T-helper 2 cell treated with Interferon-gamma antibody and Interleukin-4, amounts not matched to agents 5 μg/mL and 100 μg/mL, for 36 hours (primary cell): Measurements from ENCODE around the gene CEACAM3.
"Not testable (repeated sequence)": the region's sequence is repeated elsewhere in the genome, so short reads cannot be mapped to it uniquely, and the experiment has no call there.

Experiments
- DNase-seq: peaks from one replicate; pipeline ENCODE4 v3.0.0; 2021; ENCODE audit warnings: low spot score
- H3K27ac Mint-ChIP-seq: one replicate; pipeline ENCODE4 v1.8.0; 2021; ENCODE audit warnings: mild to moderate bottlenecking, mixed read lengths
- H3K27me3 Mint-ChIP-seq: one replicate; pipeline ENCODE4 v1.8.0; 2021; ENCODE audit warnings: low read depth, mixed read lengths
- H3K36me3 Mint-ChIP-seq: one replicate; pipeline ENCODE4 v1.8.0; 2021; ENCODE audit warnings: low read depth, mixed read lengths
- H3K4me1 Mint-ChIP-seq: one replicate; pipeline ENCODE4 v1.8.0; 2021; ENCODE audit warnings: low read depth, mixed read lengths
- H3K4me3 Mint-ChIP-seq: one replicate; pipeline ENCODE4 v1.8.0; 2022; ENCODE audit warnings: mild to moderate bottlenecking, moderate library complexity, mixed read lengths
- H3K9me3 Mint-ChIP-seq: one replicate; pipeline ENCODE4 v1.8.0; 2021; ENCODE audit warnings: mixed read lengths

Gene CEACAM3

DNA sequence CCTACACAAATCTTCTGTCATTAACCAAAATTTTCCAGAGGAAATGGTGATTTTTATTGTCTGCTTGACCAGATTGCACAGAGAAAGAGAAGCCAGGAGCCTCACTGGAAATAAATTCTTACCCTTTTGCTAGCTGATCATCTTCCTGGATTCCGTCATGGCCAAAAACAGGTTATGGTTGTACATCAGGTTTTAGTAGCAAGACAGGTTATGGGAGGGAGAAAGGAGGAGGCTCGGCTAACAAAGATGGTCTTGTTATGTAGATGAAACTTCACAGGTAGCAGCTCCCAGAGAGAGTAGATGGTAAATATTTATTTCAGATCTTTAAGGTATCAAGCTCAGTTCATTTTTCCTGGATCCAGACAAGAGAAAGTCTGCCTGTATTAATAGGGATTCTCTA lies 19.7 kb upstream of the CEACAM3 start:
- H3K4me3 Mint-ChIP-seq = no peak overlapping the region
- peaks cover 68% of the 10 kb centered on the region for H3K27me3 Mint-ChIP-seq
- peaks cover 23% of the 10 kb centered on the region for H3K4me1 Mint-ChIP-seq
- no peaks in the 10 kb centered on the region for H3K9me3 Mint-ChIP-seq
- no peaks in the 10 kb centered on the region for H3K36me3 Mint-ChIP-seq
- no peak for DNase-seq
- H3K27ac Mint-ChIP-seq = no peak overlapping the region

DNA sequence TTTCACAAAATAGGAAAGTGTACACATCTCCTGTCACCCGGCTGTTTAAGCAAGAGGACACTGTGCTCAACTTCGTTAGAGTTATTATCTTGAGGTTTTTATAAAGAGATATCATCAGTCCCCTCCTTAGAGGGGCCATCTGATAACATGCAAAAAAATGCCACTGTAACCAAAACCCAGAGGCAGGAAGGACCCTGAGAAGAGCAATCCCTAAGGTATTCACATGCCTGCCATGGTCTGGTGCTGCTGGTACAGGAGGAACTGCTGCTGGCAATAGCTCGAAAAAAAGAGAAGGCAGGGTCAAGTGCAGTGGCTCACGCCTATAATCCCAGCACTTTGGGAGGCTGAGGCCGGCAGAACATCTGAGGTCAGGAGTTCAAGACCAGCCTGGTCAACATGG lies 12.8 kb upstream of the CEACAM3 start:
- H3K36me3 Mint-ChIP-seq = no peaks in the 10 kb centered on the region
- peaks cover 52% of the 10 kb centered on the region for H3K27me3 Mint-ChIP-seq
- no peak overlapping the region for H3K4me3 Mint-ChIP-seq
- no peak overlapping the region for H3K27ac Mint-ChIP-seq
- H3K4me1 Mint-ChIP-seq = peaks cover 14% of the 10 kb centered on the region
- no peaks in the 10 kb centered on the region for H3K9me3 Mint-ChIP-seq
- no peak for DNase-seq

DNA sequence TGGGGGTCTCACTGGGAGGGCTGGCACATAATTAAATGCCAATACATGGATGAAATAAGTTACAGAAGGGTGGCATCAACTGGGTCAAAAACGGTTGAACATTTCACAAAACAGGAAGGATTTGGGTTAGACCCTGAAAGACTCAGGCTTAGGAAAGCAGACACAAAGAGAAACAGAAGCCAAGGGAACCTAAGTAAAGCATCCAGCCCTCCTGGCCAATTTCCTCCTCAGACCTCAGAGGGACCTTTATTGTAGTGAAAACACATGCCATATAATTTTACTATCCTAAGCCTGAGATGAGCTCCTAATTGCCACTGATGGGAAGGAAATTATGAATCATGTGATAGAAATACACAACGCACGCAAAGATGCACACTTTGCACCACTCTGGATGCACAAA lies 12.1 kb upstream of the CEACAM3 start:
- Mint-ChIP-seq H3K9me3 (no peaks in the 10 kb centered on the region), H3K36me3 (no peaks in the 10 kb centered on the region), H3K27me3 (peaks cover 47% of the 10 kb centered on the region), H3K4me1 (peaks cover 14% of the 10 kb centered on the region), H3K27ac (no peak overlapping the region), H3K4me3 (no peak overlapping the region)
- DNase-seq = no peak

DNA sequence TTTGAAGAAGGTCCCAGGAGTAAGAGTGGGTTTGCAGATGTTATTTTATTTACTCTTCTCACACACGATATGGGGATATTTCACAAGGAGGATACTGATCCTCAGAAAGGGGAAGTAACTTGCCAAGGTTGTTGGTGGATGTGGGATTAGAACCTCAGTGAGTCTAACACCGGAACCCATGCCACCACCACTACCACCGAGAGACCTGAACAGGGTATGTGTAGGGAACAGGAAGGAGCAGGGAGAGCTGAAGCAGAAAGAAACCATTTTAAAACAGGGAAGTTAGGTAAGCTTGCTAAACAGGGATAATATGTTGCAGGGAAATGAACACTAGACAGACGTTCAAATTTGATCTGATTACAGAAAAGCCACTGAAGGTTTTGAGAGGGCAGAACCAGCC lies 11.6 kb upstream of the CEACAM3 start:
- Mint-ChIP-seq H3K27ac (no peak overlapping the region), H3K4me3 (peak overlapping the region; percentile 30), H3K9me3 (no peaks in the 10 kb centered on the region), H3K36me3 (no peaks in the 10 kb centered on the region), H3K4me1 (peaks cover 14% of the 10 kb centered on the region), H3K27me3 (peaks cover 44% of the 10 kb centered on the region)
- no peak for DNase-seq

DNA sequence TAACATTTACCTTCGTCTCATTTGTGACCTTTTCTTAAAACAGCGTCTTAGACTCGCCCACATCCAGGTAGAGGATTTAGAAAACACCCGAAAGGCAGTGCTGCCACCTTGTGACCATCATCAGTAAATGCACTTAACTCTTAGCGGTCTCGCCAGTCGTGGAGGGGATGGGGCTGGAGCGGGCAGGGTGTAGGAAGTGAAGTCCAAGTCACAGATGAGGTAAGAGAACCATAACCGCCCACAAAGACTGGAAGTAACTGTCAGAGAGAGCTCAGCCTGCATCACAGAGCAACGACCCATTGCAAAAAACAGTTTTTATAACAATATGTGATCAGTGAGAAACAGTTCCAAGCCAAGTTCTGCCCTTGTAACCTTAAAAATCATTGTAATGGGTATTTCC lies 10.7 kb upstream of the CEACAM3 start:
- Mint-ChIP-seq H3K27me3 (peaks cover 41% of the 10 kb centered on the region), H3K4me3 (no peak overlapping the region)

DNA sequence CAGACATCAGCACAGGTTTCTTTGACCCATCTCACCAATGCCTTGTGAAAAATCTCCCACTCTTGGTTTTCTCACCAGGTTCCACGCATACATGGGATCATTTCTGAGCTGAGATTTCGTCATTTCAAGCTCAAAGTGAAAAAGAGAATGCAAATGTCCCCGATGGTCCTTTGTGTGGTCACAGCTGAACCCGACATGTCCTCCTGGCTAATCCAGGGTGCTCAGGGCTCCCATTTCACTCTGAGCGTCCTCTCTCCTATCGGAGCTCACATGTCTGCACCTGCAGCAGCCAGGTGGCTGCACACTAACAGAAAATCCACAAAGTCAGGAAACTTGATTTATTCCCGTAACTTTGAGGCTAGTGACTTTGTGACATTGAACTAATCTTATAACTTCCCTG lies 9.3 kb upstream of the CEACAM3 start:
- H3K27ac Mint-ChIP-seq = no peak overlapping the region
- H3K27me3 Mint-ChIP-seq = peaks cover 36% of the 10 kb centered on the region
- H3K9me3 Mint-ChIP-seq = no peaks in the 10 kb centered on the region
- DNase-seq = no peak
- peaks cover 14% of the 10 kb centered on the region for H3K4me1 Mint-ChIP-seq
- no peaks in the 10 kb centered on the region for H3K36me3 Mint-ChIP-seq
- no peak overlapping the region for H3K4me3 Mint-ChIP-seq

More for the DNA sequence above, 10.7 kb upstream of the CEACAM3 start:
- H3K36me3 Mint-ChIP-seq = no peaks in the 10 kb centered on the region
- DNase-seq = peak; percentile 64
- peaks cover 14% of the 10 kb centered on the region for H3K4me1 Mint-ChIP-seq
- no peaks in the 10 kb centered on the region for H3K9me3 Mint-ChIP-seq
- peak overlapping the region; percentile 31 for H3K27ac Mint-ChIP-seq

DNA sequence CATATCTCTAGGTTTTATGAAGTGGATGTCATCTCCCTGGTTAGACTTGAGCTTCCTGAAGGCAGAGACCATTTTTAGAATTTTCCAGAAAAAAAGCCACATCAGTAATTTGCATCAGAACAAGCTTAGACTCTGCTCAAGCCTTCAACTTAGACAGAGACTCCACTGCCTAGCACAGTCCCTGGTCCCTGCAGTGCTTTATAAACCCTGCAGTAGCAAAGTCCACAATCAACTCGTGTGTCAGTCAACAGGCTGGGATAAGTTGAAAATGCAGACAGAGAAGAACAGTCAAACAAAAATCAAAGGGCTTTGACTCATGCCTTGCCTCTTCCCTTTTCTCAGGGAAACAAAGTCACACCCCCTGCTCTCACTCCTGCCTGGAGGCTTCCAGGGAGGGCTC lies 7.9 kb upstream of the CEACAM3 start:
- H3K27ac Mint-ChIP-seq, H3K36me3 Mint-ChIP-seq, H3K4me3 Mint-ChIP-seq, H3K9me3 Mint-ChIP-seq, DNase-seq: not testable (repeated sequence)
- H3K4me1 Mint-ChIP-seq = peaks cover 18% of the 10 kb centered on the region
- peaks cover 39% of the 10 kb centered on the region for H3K27me3 Mint-ChIP-seq

DNA sequence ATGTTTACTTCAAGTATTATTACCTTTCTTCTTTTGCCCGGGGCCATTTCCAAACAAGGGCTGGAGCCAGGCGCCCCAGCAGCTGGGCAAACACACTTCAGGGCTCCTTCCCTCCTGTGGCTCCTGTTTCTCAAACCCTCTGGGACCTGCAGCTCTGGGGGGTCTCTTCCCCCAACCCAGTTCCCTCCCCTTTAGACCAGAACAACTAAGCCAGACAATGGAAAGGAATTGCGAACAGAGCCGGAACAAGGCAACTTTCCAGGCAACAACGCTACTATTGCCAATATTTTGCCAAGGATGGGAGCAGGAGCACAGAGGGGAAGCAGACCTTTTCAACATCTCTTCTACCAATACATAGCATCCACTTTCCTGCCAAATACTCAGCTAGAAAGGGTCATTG lies 7.3 kb upstream of the CEACAM3 start:
- not testable (repeated sequence) for H3K27ac Mint-ChIP-seq, H3K36me3 Mint-ChIP-seq, H3K4me3 Mint-ChIP-seq, DNase-seq, H3K9me3 Mint-ChIP-seq
- peaks cover 39% of the 10 kb centered on the region for H3K27me3 Mint-ChIP-seq
- H3K4me1 Mint-ChIP-seq = peaks cover 18% of the 10 kb centered on the region

DNA sequence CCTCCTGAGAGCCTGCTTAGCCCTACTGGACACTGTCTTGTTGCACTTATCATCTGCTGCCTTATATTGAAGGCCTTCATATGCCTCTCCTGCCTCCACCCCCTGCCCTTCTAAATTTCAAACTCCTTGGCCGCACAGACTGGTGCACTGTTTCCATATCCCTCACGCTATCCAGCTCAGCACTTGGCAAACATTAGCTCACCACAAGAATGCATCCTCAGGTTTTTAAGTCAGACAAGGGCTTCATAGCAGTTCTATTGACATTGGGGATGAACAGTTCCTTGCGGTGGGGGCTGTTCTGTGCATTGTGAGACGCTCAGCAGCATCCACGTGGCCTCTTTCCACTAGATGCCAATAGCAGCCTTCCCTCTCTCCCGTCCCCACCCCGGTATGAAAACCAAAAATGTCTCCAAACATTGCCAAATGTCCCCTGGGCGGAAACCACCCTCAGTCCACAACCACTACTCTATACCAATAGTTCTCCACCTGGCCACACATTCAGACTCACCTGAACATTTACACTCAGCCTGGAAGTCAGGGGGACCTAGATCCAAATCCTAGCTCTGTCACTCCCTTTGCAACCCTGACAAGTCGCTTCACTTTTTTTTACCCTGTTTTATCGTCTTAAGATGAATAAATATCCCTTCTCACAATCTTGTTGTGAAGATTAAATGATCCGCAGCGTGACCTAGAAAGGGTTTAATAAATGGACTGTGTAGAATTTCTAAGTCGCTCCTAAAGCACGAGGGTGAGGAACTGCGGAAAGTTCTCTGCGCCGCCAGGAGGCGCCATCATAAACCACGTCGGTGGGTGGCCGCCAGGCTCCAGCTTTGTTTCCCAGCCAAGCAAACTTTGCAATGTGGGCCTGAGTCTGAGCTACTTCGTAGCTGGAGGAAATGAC lies 3.6 kb upstream of the CEACAM3 start:
- Mint-ChIP-seq H3K36me3 (no peaks in the 10 kb centered on the region), H3K27ac (no peak overlapping the region), H3K4me1 (peaks cover 5% of the 10 kb centered on the region), H3K27me3 (peaks cover 30% of the 10 kb centered on the region), H3K9me3 (no peaks in the 10 kb centered on the region), H3K4me3 (no peak overlapping the region)
- peak; percentile 38 for DNase-seq

DNA sequence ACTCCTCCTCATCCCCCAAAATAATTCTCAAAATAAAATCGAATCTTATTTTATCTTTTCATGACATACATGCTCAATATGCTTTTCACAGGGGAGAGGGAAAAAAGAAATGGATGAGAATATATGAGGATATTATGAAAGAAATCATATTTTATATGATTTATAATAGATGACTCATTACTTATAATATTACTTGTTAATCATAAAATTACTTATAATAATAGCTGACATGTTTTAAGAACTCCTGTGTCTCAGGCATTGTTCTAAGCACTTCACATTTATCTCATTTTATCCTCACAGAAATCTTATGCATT lies 3.0 kb upstream of the CEACAM3 start:
- no peak overlapping the region for H3K4me3 Mint-ChIP-seq
- H3K27ac Mint-ChIP-seq = no peak overlapping the region
- H3K27me3 Mint-ChIP-seq = peaks cover 30% of the 10 kb centered on the region
- no peaks in the 10 kb centered on the region for H3K36me3 Mint-ChIP-seq
- H3K4me1 Mint-ChIP-seq = peaks cover 5% of the 10 kb centered on the region
- DNase-seq = no peak
- no peaks in the 10 kb centered on the region for H3K9me3 Mint-ChIP-seq

DNA sequence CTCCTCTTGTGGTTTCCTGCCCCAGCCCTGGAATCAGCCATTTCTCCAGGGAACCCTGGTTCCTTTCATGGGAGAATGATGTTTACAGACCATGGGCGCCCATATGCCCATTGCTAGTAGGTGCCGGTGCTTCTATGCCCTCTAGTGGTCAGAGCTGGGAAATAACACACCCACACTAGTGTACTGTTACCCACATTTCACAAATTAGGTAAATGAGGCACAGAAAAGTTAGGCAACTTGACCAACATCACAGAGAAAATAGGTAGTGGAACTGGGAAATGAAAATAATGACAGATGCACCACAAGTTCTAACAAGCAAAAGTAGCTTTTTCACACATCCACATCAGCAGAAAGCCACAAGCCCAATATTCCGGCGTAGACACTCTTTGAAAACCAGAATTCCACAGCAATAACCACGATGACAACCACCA lies 1.3 kb upstream of the CEACAM3 start:
- H3K27me3 Mint-ChIP-seq = peaks cover 30% of the 10 kb centered on the region
- DNase-seq = peak; percentile 44
- H3K4me3 Mint-ChIP-seq = no peak overlapping the region
- H3K27ac Mint-ChIP-seq = no peak overlapping the region
- H3K36me3 Mint-ChIP-seq = no peaks in the 10 kb centered on the region
- H3K9me3 Mint-ChIP-seq = no peaks in the 10 kb centered on the region
- peaks cover 5% of the 10 kb centered on the region for H3K4me1 Mint-ChIP-seq

DNA sequence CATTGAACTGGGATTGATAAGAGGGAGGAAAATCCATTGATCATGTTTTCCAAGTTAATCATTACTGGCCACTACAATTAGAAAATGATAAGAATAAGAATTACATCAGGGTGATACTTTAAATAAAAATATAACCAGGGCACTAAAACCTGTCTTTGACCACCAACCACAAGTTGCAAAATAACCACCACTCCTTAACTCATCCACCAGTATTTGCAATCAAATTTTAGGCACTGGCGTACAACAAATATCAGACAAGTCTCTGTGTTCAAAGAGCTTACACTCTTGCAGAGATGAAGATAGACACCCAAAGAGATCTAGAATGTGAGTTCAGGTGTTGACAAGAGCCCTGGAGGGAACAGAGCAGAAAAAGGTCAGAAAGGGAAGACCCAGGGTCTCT lies 514 bp downstream of the CEACAM3 start:
- Mint-ChIP-seq H3K27me3 (peaks cover 28% of the 10 kb centered on the region), H3K9me3 (no peaks in the 10 kb centered on the region), H3K36me3 (no peaks in the 10 kb centered on the region), H3K27ac (no peak overlapping the region), H3K4me3 (no peak overlapping the region), H3K4me1 (peaks cover 5% of the 10 kb centered on the region)
- no peak for DNase-seq

DNA sequence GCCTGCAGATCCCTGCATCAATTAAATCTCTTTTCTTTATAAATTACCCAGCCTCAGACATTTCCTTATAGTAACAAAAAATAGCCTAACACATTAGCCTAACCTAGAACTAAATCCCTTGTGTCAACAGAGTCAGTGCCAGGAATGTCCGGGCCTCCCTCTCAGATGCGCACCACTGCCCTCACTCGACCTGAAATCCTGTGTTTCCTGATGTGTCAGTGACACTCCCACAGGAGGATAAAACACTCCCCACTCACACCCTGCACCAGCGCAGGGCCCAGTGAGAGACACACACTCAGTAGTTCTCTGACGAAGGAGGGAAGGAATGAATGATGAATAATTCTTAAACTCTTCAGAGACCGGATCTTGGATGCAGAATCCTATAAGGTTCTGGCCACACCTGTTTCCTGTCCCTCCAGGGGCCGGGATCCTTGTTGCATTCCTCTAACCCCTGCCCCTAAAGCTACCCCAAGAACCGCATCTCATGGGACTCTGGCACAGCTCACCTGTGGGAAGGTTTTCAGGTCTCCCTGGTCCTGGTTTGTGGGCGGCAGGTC lies 3.1 kb downstream of the CEACAM3 start:
- peaks cover 12% of the 10 kb centered on the region for H3K27me3 Mint-ChIP-seq
- peaks cover 6% of the 10 kb centered on the region for H3K4me1 Mint-ChIP-seq
- no peak overlapping the region for H3K4me3 Mint-ChIP-seq
- no peaks in the 10 kb centered on the region for H3K36me3 Mint-ChIP-seq
- H3K27ac Mint-ChIP-seq = no peak overlapping the region
- no peaks in the 10 kb centered on the region for H3K9me3 Mint-ChIP-seq
- DNase-seq = no peak

DNA sequence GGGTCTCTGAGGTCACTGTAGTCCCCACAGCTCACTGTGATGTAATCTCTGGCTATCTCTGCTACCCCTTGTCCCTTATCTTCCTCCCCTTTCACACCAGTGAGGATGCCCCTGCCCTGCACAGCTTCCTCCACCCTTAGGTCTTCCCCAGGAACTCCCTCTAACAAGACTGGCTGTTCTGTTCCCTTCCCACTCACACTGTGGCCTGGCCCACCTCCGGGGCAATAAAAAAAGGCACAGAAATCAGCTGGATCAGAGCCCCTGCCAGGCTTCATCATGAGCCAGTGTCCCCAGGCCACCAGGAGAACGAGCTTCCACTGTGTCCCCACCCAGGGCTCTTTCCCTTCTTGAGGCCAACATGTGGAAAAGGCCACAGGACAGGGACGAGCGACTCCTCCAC lies 4.6 kb downstream of the CEACAM3 start:
- Mint-ChIP-seq H3K27ac (no peak overlapping the region), H3K27me3 (peaks cover 6% of the 10 kb centered on the region), H3K4me3 (no peak overlapping the region), H3K4me1 (peaks cover 7% of the 10 kb centered on the region), H3K9me3 (no peaks in the 10 kb centered on the region), H3K36me3 (no peaks in the 10 kb centered on the region)
- no peak for DNase-seq

DNA sequence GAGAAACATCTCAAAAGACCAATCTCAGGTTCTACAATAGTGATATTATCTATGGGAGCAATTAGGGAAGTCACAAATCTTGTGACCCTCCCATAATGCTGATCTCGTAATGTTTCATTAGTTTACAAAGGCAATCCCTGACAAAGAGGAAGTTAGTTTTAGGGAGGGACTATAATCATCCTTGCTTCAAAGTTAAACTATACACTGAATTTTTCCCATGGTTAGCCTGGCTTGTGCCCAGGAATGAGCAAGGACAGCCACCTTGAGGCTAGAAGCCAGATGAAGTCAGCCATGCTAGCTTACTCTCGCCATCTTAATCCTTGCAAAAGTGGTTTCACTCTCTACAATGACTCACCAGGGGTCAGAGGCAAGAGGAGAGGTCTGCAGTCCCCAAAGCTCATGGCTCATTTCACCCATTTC lies 5.4 kb downstream of the CEACAM3 start:
- Mint-ChIP-seq H3K27me3 (peaks cover 2% of the 10 kb centered on the region), H3K4me3 (no peak overlapping the region), H3K36me3 (no peaks in the 10 kb centered on the region), H3K4me1 (peaks cover 7% of the 10 kb centered on the region), H3K27ac (no peak overlapping the region), H3K9me3 (no peaks in the 10 kb centered on the region)
- no peak for DNase-seq
